GM12878 (cell line): Measurements from ENCODE around the gene RIMBP2. TPM values are rescaled to one million over a fixed set of nuclear protein-coding genes. Genes with fewer than 3 reads are reported as not detected.

Experiments
- ATAC-seq: fragments of 200-7000 bp; cut with Tn5 transposase; 3 replicates; pipeline ENCODE4 v1.9.1; 2020; ENCODE audit warnings: mild to moderate bottlenecking, moderate library complexity
- BruUV-seq: library from RNA; stranded (reverse); fragments of 400-500 nt; replicated peaks from 2 replicates; lab custom pipeline; 2021; lab: Mats Ljungman, UMichigan
- CTCF ChIA-PET: fragments of 300-600 bp; sonication (Branson Sonifier 250); formaldehyde crosslinking; extraction: SDS; loops from one replicate; lab custom pipeline; 2021; ENCODE audit warnings: inconsistent platforms; lab: Yijun Ruan, JAX
- POLR2A ChIA-PET: fragments of 350-600 bp; formaldehyde crosslinking; extraction: SDS; loops from one replicate; lab custom pipeline; 2021; ENCODE audit warnings: inconsistent platforms; lab: Charles Lee
- RAD21 ChIA-PET: fragments of 300-600 bp; sonication (Branson Sonifier 250); formaldehyde crosslinking; loops from one replicate; lab custom pipeline; 2023; ENCODE audit warnings: antibody characterized with exemption; ENCODE audit not compliant: unreplicated experiment; lab: Charles Lee
- SMC1A ChIA-PET: fragments of 300-600 bp; sonication (Branson Sonifier 250); formaldehyde crosslinking; loops from one replicate; lab custom pipeline; 2023; ENCODE audit not compliant: unreplicated experiment, uncharacterized antibody; lab: Charles Lee
- DNase-seq: peaks from one replicate; pipeline ENCODE4 v3.0.0-alpha.2; 2011; ENCODE audit warnings: low read depth, low spot score
- FAIRE-seq: peaks from 3 replicates; lab custom pipeline; 2011; peaks lifted over from hg19 to GRCh38; lab: Jason Lieb, UNC
- H2AFZ ChIP-seq: 2 replicates; pipeline ENCODE4 v1.6.0; 2011; ENCODE audit warnings: low read depth, low read length, control low read depth; ENCODE audit not compliant: control insufficient read depth
- H3K27ac ChIP-seq: 2 replicates; pipeline ENCODE4 v1.5.1; 2011; ENCODE audit warnings: control low read depth; ENCODE audit not compliant: control insufficient read depth, insufficient read depth
- H3K27me3 ChIP-seq, 2 experiments: replicated peaks in 1 of 2; 2 replicates each; pipeline versions ENCODE4 v1.6.0 to v1.6.1; 2011; ENCODE audit warnings: low read length in 1 of 2; ENCODE audit not compliant: control insufficient read depth in 2 of 2, insufficient read depth in 2 of 2
- H3K36me3 ChIP-seq, 2 experiments: 2 replicates each; pipeline ENCODE4 v1.5.1; 2011; ENCODE audit warnings: low read length in 1 of 2; ENCODE audit not compliant: control insufficient read depth in 2 of 2, insufficient read depth in 2 of 2
- H3K4me1 ChIP-seq: 2 replicates; pipeline ENCODE4 v1.6.1; 2011; ENCODE audit warnings: mild to moderate bottlenecking, low read length, moderate library complexity, mixed read lengths; ENCODE audit not compliant: control insufficient read depth, insufficient read depth
- H3K4me2 ChIP-seq: 2 replicates; pipeline ENCODE4 v1.6.0; 2011; ENCODE audit warnings: control low read depth; ENCODE audit not compliant: control insufficient read depth, insufficient read depth
- H3K4me3 ChIP-seq: fragments of 200-600 bp; sonication (generic); 2 replicates; pipeline ENCODE4 v1.5.1; 2016
- H3K79me2 ChIP-seq: 2 replicates; pipeline ENCODE4 v1.6.0; 2011; ENCODE audit warnings: low read length; ENCODE audit not compliant: control insufficient read depth, insufficient read depth
- H3K9ac ChIP-seq: 2 replicates; pipeline ENCODE4 v1.8.0; 2011; ENCODE audit warnings: low read length, control low read depth, mixed read lengths; ENCODE audit not compliant: control insufficient read depth, insufficient read depth
- H3K9me3 ChIP-seq: replicated peaks from 3 replicates; pipeline ENCODE4 v1.5.1; 2011; ENCODE audit warnings: mild to moderate bottlenecking, low read length; ENCODE audit not compliant: control insufficient read depth, insufficient read depth
- H4K20me1 ChIP-seq: 2 replicates; pipeline ENCODE4 v1.6.0; 2011; ENCODE audit not compliant: control insufficient read depth, insufficient read depth
- PAX5 ChIP-seq: IDR thresholded peaks from 2 replicates; pipeline ENCODE4 v1.6.1; 2011; ENCODE audit warnings: low read depth, low read length, borderline replicate concordance
- RAD21 ChIP-seq: IDR thresholded peaks from 2 replicates; pipeline ENCODE4 v1.6.1; 2011; ENCODE audit warnings: mild to moderate bottlenecking, low read depth, low read length, moderate library complexity; ENCODE audit not compliant: insufficient read depth
- WGBS: methylation state at CpG from one replicate; pipeline ENCODE4 v1.1.6; 2016; ENCODE audit warnings: low lambda C conversion rate; ENCODE audit not compliant: insufficient replicate concordance, insufficient coverage; ENCODE audit errors: missing lambda C conversion rate; 5-methylcytosine and 5-hydroxymethylcytosine counted together
- in situ Hi-C: fragments of 300-500 bp; cut with MboI; formaldehyde crosslinking; loops from 9 replicates; pipeline ENCODE4 v1.14.3; 2018; ENCODE audit warnings: mixed read lengths
- intact Hi-C: fragments of 100-400 bp; cut with micrococcal nuclease; formaldehyde crosslinking; loops from one replicate; pipeline ENCODE4 v1.14.2; 2022; ENCODE audit not compliant: unreplicated experiment
- polyA plus RNA-seq, 11 experiments: library from polyadenylated mRNA; depleted of rRNA in 4 of 11; unstranded in 6 of 11; stranded (reverse) in 5 of 11; fragments of >200 nt; fragmentation: Nextera tagmentation in 4 of 11; fragmentation: Illumina TruSeq in 1 of 11; extraction: Ambion mirVana in 4 of 11; extraction: Trizol in 1 of 11; gene quantifications; 1 replicate in 1 of 11; 2 replicates in 10 of 11; pipeline versions ENCODE4 v1.2.1 to v1.2.3, GENCODE V29; 2011 to 2016; ENCODE audit warnings: inconsistent platforms in 2 of 11, missing spikeins in 2 of 11, low read depth in 1 of 11
- total RNA-seq, 4 experiments: library from RNA; depleted of rRNA in 3 of 4; stranded (reverse); fragments of >200 nt in 3 of 4; fragmentation: Illumina TruSeq in 1 of 4; extraction: Trizol in 1 of 4; gene quantifications; 2 replicates each; pipeline versions ENCODE4 v1.2.1 to v1.2.3, GENCODE V29; 2013 to 2021
- TF ChIP-seq, protein P1 (sequence below): fragments of 450-650 bp; IDR thresholded peaks from 2 replicates; pipeline ENCODE4 v1.6.1; 2016; ENCODE audit warnings: mild to moderate bottlenecking
- TF ChIP-seq, protein P2 (sequence below): fragments of 450-650 bp; formaldehyde crosslinking; IDR thresholded peaks from 2 replicates; pipeline ENCODE4 v1.4.0; 2020; ENCODE audit warnings: mild to moderate bottlenecking, moderate library complexity
- TF ChIP-seq, protein P3 (sequence below): IDR thresholded peaks from 2 replicates; pipeline ENCODE4 v1.6.1; 2011; ENCODE audit warnings: borderline replicate concordance, low read depth, mild to moderate bottlenecking, moderate library complexity, mixed read lengths, low read length; ENCODE audit not compliant: insufficient read depth; ENCODE audit errors: extremely low read length

The RIMBP2 gene
- total and polyA plus RNA-seq, 10 of the 15 experiments (the other 5 are each of a cell fraction or from before 2014, with no cell fraction given), result 0.04 to 2.9 (median 0.07) TPM; not detected in 1

DNA sequence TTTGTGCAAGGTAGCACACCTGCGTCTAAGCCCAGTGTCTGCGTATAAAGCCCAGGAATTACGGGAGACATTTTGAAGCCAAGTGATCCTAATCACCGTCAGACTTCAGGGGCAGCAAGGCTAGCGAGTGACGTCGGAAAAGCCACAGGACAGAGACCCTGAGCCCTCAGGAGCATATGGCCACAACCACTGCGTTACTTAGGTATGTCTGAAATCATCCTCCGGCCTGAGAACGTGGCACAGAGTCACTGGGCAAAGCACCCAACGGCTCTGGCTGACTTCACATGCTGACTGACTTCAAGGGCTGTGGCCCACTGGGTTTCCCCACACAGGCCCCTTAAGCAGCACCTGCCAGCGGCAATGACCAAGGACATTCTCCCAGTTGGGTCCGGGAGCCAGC lies 71.5 kb downstream of the RIMBP2 start:
- no TSS peak for BruUV-seq
- 45% methylated on average over 13 of the region's 13 CpGs for whole genome bisulfite sequencing
- in situ Hi-C loops, result no loop called here

More for the DNA sequence above, 71.5 kb downstream of the RIMBP2 start:
- DNase-seq (no peak), ATAC-seq (no peak), FAIRE-seq (no peak)
- Histone ChIP-seq H2AFZ (no peak overlapping the region), H3K4me1 (no peaks in the 10 kb centered on the region), H3K9ac (no peak overlapping the region), H4K20me1 (no peaks in the 10 kb centered on the region), H3K79me2 (no peaks in the 10 kb centered on the region), H3K27ac (no peak overlapping the region), H3K36me3 (no peaks in the 10 kb centered on the region), H3K4me2 (no peak overlapping the region), H3K4me3 (no peak overlapping the region), H3K9me3 (no peaks in the 10 kb centered on the region; the same call in 2 of the 3 replicates), H3K27me3 (no peaks in the 10 kb centered on the region)
- POLR2A ChIA-PET, result no interaction called here
- TF ChIP-seq, protein P1, sequence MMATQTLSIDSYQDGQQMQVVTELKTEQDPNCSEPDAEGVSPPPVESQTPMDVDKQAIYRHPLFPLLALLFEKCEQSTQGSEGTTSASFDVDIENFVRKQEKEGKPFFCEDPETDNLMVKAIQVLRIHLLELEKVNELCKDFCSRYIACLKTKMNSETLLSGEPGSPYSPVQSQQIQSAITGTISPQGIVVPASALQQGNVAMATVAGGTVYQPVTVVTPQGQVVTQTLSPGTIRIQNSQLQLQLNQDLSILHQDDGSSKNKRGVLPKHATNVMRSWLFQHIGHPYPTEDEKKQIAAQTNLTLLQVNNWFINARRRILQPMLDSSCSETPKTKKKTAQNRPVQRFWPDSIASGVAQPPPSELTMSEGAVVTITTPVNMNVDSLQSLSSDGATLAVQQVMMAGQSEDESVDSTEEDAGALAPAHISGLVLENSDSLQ, result no peak
- TF ChIP-seq RAD21, result no peak
- TF ChIP-seq, protein P2, sequence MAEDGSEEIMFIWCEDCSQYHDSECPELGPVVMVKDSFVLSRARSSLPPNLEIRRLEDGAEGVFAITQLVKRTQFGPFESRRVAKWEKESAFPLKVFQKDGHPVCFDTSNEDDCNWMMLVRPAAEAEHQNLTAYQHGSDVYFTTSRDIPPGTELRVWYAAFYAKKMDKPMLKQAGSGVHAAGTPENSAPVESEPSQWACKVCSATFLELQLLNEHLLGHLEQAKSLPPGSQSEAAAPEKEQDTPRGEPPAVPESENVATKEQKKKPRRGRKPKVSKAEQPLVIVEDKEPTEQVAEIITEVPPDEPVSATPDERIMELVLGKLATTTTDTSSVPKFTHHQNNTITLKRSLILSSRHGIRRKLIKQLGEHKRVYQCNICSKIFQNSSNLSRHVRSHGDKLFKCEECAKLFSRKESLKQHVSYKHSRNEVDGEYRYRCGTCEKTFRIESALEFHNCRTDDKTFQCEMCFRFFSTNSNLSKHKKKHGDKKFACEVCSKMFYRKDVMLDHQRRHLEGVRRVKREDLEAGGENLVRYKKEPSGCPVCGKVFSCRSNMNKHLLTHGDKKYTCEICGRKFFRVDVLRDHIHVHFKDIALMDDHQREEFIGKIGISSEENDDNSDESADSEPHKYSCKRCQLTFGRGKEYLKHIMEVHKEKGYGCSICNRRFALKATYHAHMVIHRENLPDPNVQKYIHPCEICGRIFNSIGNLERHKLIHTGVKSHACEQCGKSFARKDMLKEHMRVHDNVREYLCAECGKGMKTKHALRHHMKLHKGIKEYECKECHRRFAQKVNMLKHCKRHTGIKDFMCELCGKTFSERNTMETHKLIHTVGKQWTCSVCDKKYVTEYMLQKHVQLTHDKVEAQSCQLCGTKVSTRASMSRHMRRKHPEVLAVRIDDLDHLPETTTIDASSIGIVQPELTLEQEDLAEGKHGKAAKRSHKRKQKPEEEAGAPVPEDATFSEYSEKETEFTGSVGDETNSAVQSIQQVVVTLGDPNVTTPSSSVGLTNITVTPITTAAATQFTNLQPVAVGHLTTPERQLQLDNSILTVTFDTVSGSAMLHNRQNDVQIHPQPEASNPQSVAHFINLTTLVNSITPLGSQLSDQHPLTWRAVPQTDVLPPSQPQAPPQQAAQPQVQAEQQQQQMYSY, result no peak
- TF ChIP-seq, protein P3, sequence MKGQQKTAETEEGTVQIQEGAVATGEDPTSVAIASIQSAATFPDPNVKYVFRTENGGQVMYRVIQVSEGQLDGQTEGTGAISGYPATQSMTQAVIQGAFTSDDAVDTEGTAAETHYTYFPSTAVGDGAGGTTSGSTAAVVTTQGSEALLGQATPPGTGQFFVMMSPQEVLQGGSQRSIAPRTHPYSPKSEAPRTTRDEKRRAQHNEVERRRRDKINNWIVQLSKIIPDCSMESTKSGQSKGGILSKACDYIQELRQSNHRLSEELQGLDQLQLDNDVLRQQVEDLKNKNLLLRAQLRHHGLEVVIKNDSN, result no peak
- no peak for TF ChIP-seq PAX5
- intact Hi-C loops, result no loop called here
- CTCF ChIA-PET, result no interaction called here
- SMC1A ChIA-PET, result no interaction called here
- RAD21 ChIA-PET, result no interaction called here
